Mammary epithelial cell (primary cell): ENCODE measurements around the gene OR14C36.

Experiments used
- EZH2 ChIP-seq: IDR thresholded peaks from 2 replicates; pipeline ENCODE4 v1.6.1; 2012; ENCODE audit warnings: low read length, inconsistent platforms, borderline replicate concordance
- TF ChIP-seq, protein P1 (sequence below), 2 donors: IDR thresholded peaks in 1 of 2; conservative IDR thresholded peaks in 1 of 2; 2 replicates each; pipeline ENCODE4 v1.5.1; 2011 to 2012; ENCODE audit warnings: inconsistent platforms in 2 of 2, low read length in 2 of 2, mild to moderate bottlenecking in 2 of 2, control low read depth in 1 of 2, low read depth in 1 of 2; ENCODE audit not compliant: insufficient read depth in 1 of 2; ENCODE audit errors: extremely low read depth in 1 of 2

DNA sequence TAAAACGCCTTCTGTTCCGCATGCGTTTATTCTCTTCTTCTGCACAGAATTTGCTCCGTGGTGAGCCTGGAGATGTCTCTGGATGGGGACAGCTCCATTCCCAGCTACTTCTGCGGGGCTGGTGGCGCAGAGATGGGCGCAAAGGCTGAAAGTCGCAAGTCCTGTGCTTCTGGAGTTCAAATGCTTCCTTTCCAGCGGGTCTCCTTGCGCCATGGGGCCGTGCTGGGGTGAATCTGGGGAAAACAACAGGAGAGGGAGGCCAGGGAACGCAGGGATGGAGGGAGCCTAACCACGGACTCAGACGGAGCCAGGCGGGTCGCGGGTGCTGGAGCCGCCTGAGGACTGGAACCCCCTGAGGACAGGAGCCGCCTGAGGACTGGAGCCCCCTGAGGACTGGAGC lies 42.5 kb upstream of the OR14C36 start:
- TF ChIP-seq, protein P1, sequence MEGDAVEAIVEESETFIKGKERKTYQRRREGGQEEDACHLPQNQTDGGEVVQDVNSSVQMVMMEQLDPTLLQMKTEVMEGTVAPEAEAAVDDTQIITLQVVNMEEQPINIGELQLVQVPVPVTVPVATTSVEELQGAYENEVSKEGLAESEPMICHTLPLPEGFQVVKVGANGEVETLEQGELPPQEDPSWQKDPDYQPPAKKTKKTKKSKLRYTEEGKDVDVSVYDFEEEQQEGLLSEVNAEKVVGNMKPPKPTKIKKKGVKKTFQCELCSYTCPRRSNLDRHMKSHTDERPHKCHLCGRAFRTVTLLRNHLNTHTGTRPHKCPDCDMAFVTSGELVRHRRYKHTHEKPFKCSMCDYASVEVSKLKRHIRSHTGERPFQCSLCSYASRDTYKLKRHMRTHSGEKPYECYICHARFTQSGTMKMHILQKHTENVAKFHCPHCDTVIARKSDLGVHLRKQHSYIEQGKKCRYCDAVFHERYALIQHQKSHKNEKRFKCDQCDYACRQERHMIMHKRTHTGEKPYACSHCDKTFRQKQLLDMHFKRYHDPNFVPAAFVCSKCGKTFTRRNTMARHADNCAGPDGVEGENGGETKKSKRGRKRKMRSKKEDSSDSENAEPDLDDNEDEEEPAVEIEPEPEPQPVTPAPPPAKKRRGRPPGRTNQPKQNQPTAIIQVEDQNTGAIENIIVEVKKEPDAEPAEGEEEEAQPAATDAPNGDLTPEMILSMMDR (conservative IDR thresholded peaks at IDR 0.05 in 1 of 2, IDR thresholded peaks at IDR 0.05 in 1 of 2; ENCODE audit: extremely low read depth in 1 of 2, insufficient read depth in 1 of 2, low read depth in 1 of 2, low read length in 2 of 2) = no peak
- TF ChIP-seq EZH2 = no peak
